HepG2 (cell line): Measurements from ENCODE around the gene WDR76. TPM values are rescaled to one million over a fixed set of nuclear protein-coding genes. Genes with fewer than 3 reads are reported as not detected.
A peak's percentile ranks its signal among the peaks of the same experiment; 100 is the strongest.
"Not testable (repeated sequence)": the region's sequence is repeated elsewhere in the genome, so short reads cannot be mapped to it uniquely, and the experiment has no call there.

ENCODE experiments used
- ATAC-seq: fragments of 200-7000 bp; cut with Tn5 transposase; 3 replicates; pipeline ENCODE4 v1.9.1; 2020; ENCODE audit warnings: mild to moderate bottlenecking, moderate library complexity
- BruUV-seq: library from RNA; stranded (reverse); fragments of 400-500 nt; replicated peaks from 2 replicates; lab custom pipeline; 2021; lab: Mats Ljungman, UMichigan
- CTCF ChIA-PET: fragments of 300-600 bp; formaldehyde crosslinking; extraction: SDS; loops from one replicate; lab custom pipeline; 2021; ENCODE audit warnings: low total read pairs, inconsistent platforms, low intra/inter-chr PET ratio; lab: Yijun Ruan, JAX
- POLR2A ChIA-PET: fragments of 350-600 bp; sonication (Branson Sonifier 250); formaldehyde crosslinking; loops from one replicate; lab custom pipeline; 2020; ENCODE audit warnings: antibody characterized with exemption, inconsistent platforms; lab: Yijun Ruan, JAX
- DNase-seq: peaks from one replicate; pipeline ENCODE4 v3.0.0-alpha.2; 2015; ENCODE audit warnings: low spot score
- FAIRE-seq: peaks from 3 replicates; lab custom pipeline; 2011; peaks lifted over from hg19 to GRCh38; lab: Jason Lieb, UNC
- H2AFZ ChIP-seq: one replicate; pipeline ENCODE4 v1.6.1; 2011; ENCODE audit warnings: low read length, inconsistent platforms
- H3K27ac ChIP-seq: fragments of 300-600 bp; 3 replicates; pipeline ENCODE4 v1.8.0; 2011; ENCODE audit warnings: mixed run types, mild to moderate bottlenecking, mixed read lengths, low read length, inconsistent platforms; ENCODE audit not compliant: insufficient read depth; ENCODE audit errors: extremely low read length
- H3K27me3 ChIP-seq, 2 experiments: fragments of 200-600 bp in 1 of 2; 2 replicates in 1 of 2; 3 replicates in 1 of 2; pipeline versions ENCODE4 v1.6.0 to v1.8.0; 2011; ENCODE audit warnings: low read length in 2 of 2, mild to moderate bottlenecking in 2 of 2, moderate library complexity in 2 of 2, inconsistent platforms in 1 of 2; ENCODE audit not compliant: insufficient read depth in 2 of 2, control insufficient read depth in 1 of 2
- H3K36me3 ChIP-seq, 2 experiments: fragments of 200-600 bp in 1 of 2; replicated peaks in 1 of 2; 2 replicates in 1 of 2; 3 replicates in 1 of 2; pipeline versions ENCODE4 v1.5.1 to v1.8.0; 2011; ENCODE audit warnings: low read length in 2 of 2, inconsistent platforms in 1 of 2; ENCODE audit not compliant: insufficient read depth in 2 of 2, control insufficient read depth in 1 of 2
- H3K4me1 ChIP-seq: 2 replicates; pipeline ENCODE4 v1.5.1; 2012; ENCODE audit warnings: low read length, inconsistent platforms; ENCODE audit not compliant: insufficient read depth
- H3K4me2 ChIP-seq: 2 replicates; pipeline ENCODE4 v1.6.0; 2011; ENCODE audit warnings: low read depth, low read length, inconsistent platforms
- H3K4me3 ChIP-seq, 3 experiments: fragments of 200-600 bp in 1 of 3; sonication (generic), shearing (Covaris generic) in 1 of 3; replicated peaks in 1 of 3; 2 replicates each; pipeline ENCODE4 v1.5.1; 2011 to 2016; ENCODE audit warnings: low read length in 3 of 3, inconsistent platforms in 2 of 3, low read depth in 2 of 3, mild to moderate bottlenecking in 2 of 3, control low read depth in 1 of 3, mixed read lengths in 1 of 3; ENCODE audit not compliant: insufficient read depth in 1 of 3
- H3K79me2 ChIP-seq: one replicate; pipeline ENCODE4 v1.6.1; 2011; ENCODE audit warnings: low read length, inconsistent platforms; ENCODE audit not compliant: insufficient read depth
- H3K9ac ChIP-seq: 2 replicates; pipeline ENCODE4 v1.6.0; 2011; ENCODE audit warnings: mild to moderate bottlenecking, low read depth, low read length, inconsistent platforms; ENCODE audit not compliant: insufficient read depth
- H3K9me3 ChIP-seq: 2 replicates; pipeline ENCODE4 v1.5.1; 2012; ENCODE audit warnings: mild to moderate bottlenecking, low read length
- H4K20me1 ChIP-seq: 2 replicates; pipeline ENCODE4 v1.6.0; 2011; ENCODE audit warnings: inconsistent platforms, mild to moderate bottlenecking, low read length, moderate library complexity; ENCODE audit not compliant: insufficient read depth
- GLMP ChIP-seq: sonication (generic); formaldehyde crosslinking; IDR thresholded peaks from 2 replicates; pipeline ENCODE4 v1.9.0; 2021; ENCODE audit warnings: missing genetic modification reagents, mild to moderate bottlenecking, borderline replicate concordance
- KAT2B ChIP-seq: fragments of 150-350 bp; IDR thresholded peaks from 2 replicates; pipeline ENCODE4 v1.6.1; 2014; ENCODE audit warnings: low read depth, low read length, borderline replicate concordance
- LCORL ChIP-seq, 2 experiments: fragments of 450-650 bp in 1 of 2; sonication (generic) in 1 of 2; formaldehyde crosslinking in 1 of 2; IDR thresholded peaks; 2 replicates each; pipeline versions ENCODE4 v1.5.0 to v1.6.1; 2017 to 2020; ENCODE audit warnings: antibody characterized with exemption in 1 of 2, missing genetic modification reagents in 1 of 2
- RFX1 ChIP-seq: fragments of 450-650 bp; IDR thresholded peaks from 2 replicates; pipeline ENCODE4 v1.6.1; 2017
- SMAD1 ChIP-seq: sonication (generic); formaldehyde crosslinking; IDR thresholded peaks from 2 replicates; pipeline ENCODE4 v1.4.0; 2020; ENCODE audit warnings: missing genetic modification reagents, low read depth, mild to moderate bottlenecking, borderline replicate concordance
- XBP1 ChIP-seq: sonication (generic); formaldehyde crosslinking; IDR thresholded peaks from 2 replicates; pipeline ENCODE4 v1.5.0; 2020; ENCODE audit warnings: missing genetic modification reagents
- ZIK1 ChIP-seq: sonication (generic); formaldehyde crosslinking; IDR thresholded peaks from 2 replicates; pipeline ENCODE4 v1.5.0; 2020; ENCODE audit warnings: mild to moderate bottlenecking, low read depth, missing genetic modification reagents, borderline replicate concordance
- ZNF274 ChIP-seq: sonication (generic); formaldehyde crosslinking; IDR thresholded peaks from 2 replicates; pipeline ENCODE4 v1.5.1; 2020; ENCODE audit warnings: mild to moderate bottlenecking, missing genetic modification reagents
- ZNF276 ChIP-seq: sonication (generic); formaldehyde crosslinking; IDR thresholded peaks from 2 replicates; pipeline ENCODE4 v1.4.0; 2020; ENCODE audit warnings: mild to moderate bottlenecking, low read depth, missing genetic modification reagents
- ZNF296 ChIP-seq: sonication (generic); formaldehyde crosslinking; conservative IDR thresholded peaks from 2 replicates; pipeline ENCODE4 v1.5.0; 2020; ENCODE audit warnings: mild to moderate bottlenecking, missing genetic modification reagents
- ZNF343 ChIP-seq: sonication (generic); formaldehyde crosslinking; IDR thresholded peaks from 2 replicates; pipeline ENCODE4 v1.4.0; 2020; ENCODE audit warnings: mild to moderate bottlenecking, missing genetic modification reagents
- ZNF468 ChIP-seq: sonication (generic); formaldehyde crosslinking; IDR thresholded peaks from 2 replicates; pipeline ENCODE4 v1.8.0; 2022; ENCODE audit warnings: mild to moderate bottlenecking, moderate library complexity, missing genetic modification reagents
- ZNF574 ChIP-seq: sonication (generic); formaldehyde crosslinking; IDR thresholded peaks from 2 replicates; pipeline ENCODE4 v1.4.0; 2020; ENCODE audit warnings: missing genetic modification reagents
- WGBS: methylation state at CpG from one replicate; pipeline ENCODE4 v1.1.6; 2017; ENCODE audit warnings: low lambda C conversion rate; 5-methylcytosine and 5-hydroxymethylcytosine counted together
- in situ Hi-C: cut with HindIII; loops from 2 replicates; pipeline ENCODE4 v1.10.0; 2017; ENCODE audit warnings: low pct_unique_long_range_greater_than_20kb; ENCODE audit not compliant: extremely low pct_ligation_motif_present
- intact Hi-C: fragments of 100-400 bp; cut with micrococcal nuclease; formaldehyde crosslinking; loops from one replicate; pipeline ENCODE4 v1.10.0; 2022; ENCODE audit not compliant: unreplicated experiment
- polyA plus RNA-seq, 8 experiments: library from polyadenylated mRNA; depleted of rRNA in 3 of 8; stranded (reverse) in 7 of 8; unstranded in 1 of 8; fragments of >200 nt; fragmentation: Illumina TruSeq in 4 of 8; extraction: Trizol in 4 of 8; gene quantifications; 2 replicates each; pipeline versions ENCODE4 v1.2.1 to v1.2.3, GENCODE V29; 2011 to 2016; ENCODE audit warnings: low read depth in 4 of 8, missing spikeins in 1 of 8, mixed read lengths in 1 of 8; ENCODE audit not compliant: insufficient read depth in 1 of 8
- total RNA-seq, 5 experiments: library from RNA; depleted of rRNA; stranded (reverse); fragments of >200 nt; fragmentation: Illumina TruSeq; extraction: Trizol; gene quantifications; 2 replicates each; pipeline ENCODE4 v1.2.3, GENCODE V29; 2016; ENCODE audit warnings: low read depth in 1 of 5

The WDR76 gene
- total and polyA plus RNA-seq, 2 of the 13 experiments (the other 11 are each of a cell fraction or from before 2014, with no cell fraction given): 1.1 to 9.7 TPM

- TF ChIP-seq ZNF574: peak; percentile 86
- no peak for TF ChIP-seq ZNF343
- TF ChIP-seq ZNF296 (CRISPR knock-in tag): 0 out of 2 replicates have a peak, but pooled peaks have one; percentile 32
- TF ChIP-seq KAT2B: no peak
- no peak for TF ChIP-seq SMAD1 (CRISPR knock-in tag)
- no peak for TF ChIP-seq ZIK1
- no peak for TF ChIP-seq LCORL (IDR thresholded peaks at IDR 0.05)
- TF ChIP-seq LCORL (CRISPR knock-in tag; IDR thresholded peaks at IDR 0.05): no peak
- TF ChIP-seq ZNF468: 0 out of 2 replicates have a peak, but pooled peaks have one; percentile 1
- TF ChIP-seq GLMP (CRISPR knock-in tag): no peak
- TF ChIP-seq ZNF276 (CRISPR knock-in tag): no peak
- no peak for TF ChIP-seq XBP1 (CRISPR knock-in tag)
- TF ChIP-seq RFX1: no peak
- no peak for TF ChIP-seq ZNF274 (CRISPR knock-in tag)
Observed at GRCh38 chr15:43800286-43801141, 26.3 kb upstream of the WDR76 start, which contains the start of gene HYPK (continued).

- intact Hi-C loops, DNase-seq, H3K27ac ChIP-seq, H3K9ac ChIP-seq, H3K9me3 ChIP-seq, H3K27me3 ChIP-seq, H2AFZ ChIP-seq, H4K20me1 ChIP-seq, H3K4me2 ChIP-seq, ATAC-seq, CTCF ChIA-PET, FAIRE-seq, in situ Hi-C loops, H3K4me3 ChIP-seq, BruUV-seq: not testable (repeated sequence)
- 99% methylated on average over 7 of the region's 7 CpGs for WGBS
- Histone ChIP-seq H3K4me1 (peaks cover 38% of the 10 kb centered on the region), H3K79me2 (peaks cover 15% of the 10 kb centered on the region), H3K36me3 (peaks cover 5 to 32% of the 10 kb centered on the region in 2 experiments)
- POLR2A ChIA-PET: interaction anchor here (2.9 kb wide), 1 partner anchor 21 kb away, joined by 30 read pairs; the partner anchor contains the start of gene MFAP1
Observed at GRCh38 chr15:43802676-43803075, 24.1 kb upstream of the WDR76 start.
